Urinary bladder (tissue), 4 donors: ENCODE measurements around the gene TAF4. TPM values are rescaled to one million over a fixed set of nuclear protein-coding genes. Genes with fewer than 3 reads are reported as not detected.

ENCODE experiments used
- DNase-seq: peaks from one replicate; pipeline ENCODE4 v3.0.0-alpha.2; 2015; ENCODE audit errors: extremely low spot score
- H3K27ac ChIP-seq: one replicate; pipeline ENCODE4 v1.5.1; 2013; ENCODE audit warnings: low read depth, mild to moderate bottlenecking, moderate library complexity
- H3K36me3 ChIP-seq: one replicate; pipeline ENCODE4 v1.6.1; 2013; ENCODE audit warnings: mild to moderate bottlenecking, moderate library complexity; ENCODE audit not compliant: insufficient read depth
- H3K4me1 ChIP-seq: one replicate; pipeline ENCODE4 v1.6.1; 2013; ENCODE audit warnings: mild to moderate bottlenecking, moderate library complexity; ENCODE audit not compliant: insufficient read depth
- H3K4me3 ChIP-seq: one replicate; pipeline ENCODE4 v1.5.1; 2013; ENCODE audit warnings: low read depth, low read length
- WGBS: extraction: QIAGEN DNeasy Blood & Tissue Kit; methylation state at CpG from one replicate; pipeline ENCODE4 v1.1.7; 2013; 5-methylcytosine and 5-hydroxymethylcytosine counted together
- polyA plus RNA-seq: library from polyadenylated mRNA; stranded (reverse); fragments of 200-250 nt; gene quantifications from one replicate; pipeline ENCODE4 v1.2.3, GENCODE V29; 2013
- total RNA-seq: library from RNA; depleted of rRNA; stranded (reverse); fragments of >200 nt; gene quantifications from one replicate; pipeline ENCODE4 v1.2.3, GENCODE V29; 2014
- donor health status: healthy with polysubstance abuse.
- donor health status: healthy.

TAF4 gene
- total and polyA plus RNA-seq, 2 donors = 8.9 to 9.9 TPM

DNA sequence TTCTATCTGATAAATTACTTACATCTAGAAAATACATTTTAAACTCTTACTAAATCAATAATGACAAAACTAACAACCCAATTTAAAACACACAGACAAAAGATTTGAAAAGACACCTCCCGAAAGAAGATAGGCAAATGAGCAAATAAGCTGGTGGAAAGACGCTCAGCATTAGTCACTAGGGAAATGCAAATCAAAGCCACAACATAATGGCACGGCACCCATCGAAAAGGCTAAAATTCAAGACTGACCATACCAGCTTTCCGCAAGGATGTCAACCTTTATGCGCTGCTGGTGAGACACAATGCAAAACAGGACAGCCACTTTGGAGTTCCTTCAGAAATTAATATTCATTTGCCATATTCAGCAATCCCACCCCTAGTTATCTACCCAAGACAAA, 25.9 kb downstream of the TAF4 start:
- 94% methylated on average over 6 of the region's 6 CpGs for WGBS
- no peak overlapping the region for H3K27ac ChIP-seq
- no peak overlapping the region for H3K4me3 ChIP-seq
- DNase-seq = no peak
- H3K36me3 ChIP-seq = no peaks in the 10 kb centered on the region
- H3K4me1 ChIP-seq = no peaks in the 10 kb centered on the region

DNA sequence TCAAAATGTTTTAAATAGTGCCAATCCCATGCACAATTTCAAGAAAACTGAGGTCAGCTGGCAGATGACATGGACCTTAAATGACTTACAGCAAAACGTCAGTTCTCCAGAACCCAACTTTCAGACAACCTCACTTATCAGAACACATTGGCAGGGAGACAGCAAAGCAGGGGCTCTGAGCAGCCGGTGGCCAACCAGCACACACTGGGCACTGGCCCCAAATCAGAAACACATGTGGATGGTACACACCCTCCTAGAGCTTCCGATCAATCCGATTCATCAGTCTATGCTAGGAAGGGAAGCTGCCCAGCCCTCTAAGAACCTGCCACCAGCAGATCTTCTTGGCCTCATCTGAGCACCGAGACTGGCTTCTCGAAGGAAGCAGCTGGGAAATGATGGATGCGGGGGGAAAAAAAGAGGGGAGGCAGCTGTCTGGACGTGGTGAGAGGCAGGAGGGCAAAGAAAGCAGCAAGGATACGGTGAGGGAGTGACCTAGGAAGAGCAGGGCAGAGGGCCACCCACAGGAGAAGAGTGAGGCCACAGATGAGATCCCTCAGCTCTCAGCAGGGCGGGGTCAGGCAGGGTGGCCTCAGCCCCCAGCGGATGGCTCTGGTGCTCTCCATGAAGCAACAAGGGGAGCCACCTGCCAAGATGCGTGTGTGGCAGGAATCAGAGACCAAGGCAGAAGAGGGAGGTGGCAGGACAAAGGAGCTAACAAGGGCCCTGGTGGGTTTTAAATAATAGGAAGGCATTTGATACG, 32.9 kb downstream of the TAF4 start:
- no peak overlapping the region for H3K4me3 ChIP-seq
- H3K4me1 ChIP-seq = no peaks in the 10 kb centered on the region
- no peak for DNase-seq
- WGBS = 58% methylated on average over 13 of the region's 13 CpGs
- H3K27ac ChIP-seq = no peak overlapping the region
- H3K36me3 ChIP-seq = no peaks in the 10 kb centered on the region

DNA sequence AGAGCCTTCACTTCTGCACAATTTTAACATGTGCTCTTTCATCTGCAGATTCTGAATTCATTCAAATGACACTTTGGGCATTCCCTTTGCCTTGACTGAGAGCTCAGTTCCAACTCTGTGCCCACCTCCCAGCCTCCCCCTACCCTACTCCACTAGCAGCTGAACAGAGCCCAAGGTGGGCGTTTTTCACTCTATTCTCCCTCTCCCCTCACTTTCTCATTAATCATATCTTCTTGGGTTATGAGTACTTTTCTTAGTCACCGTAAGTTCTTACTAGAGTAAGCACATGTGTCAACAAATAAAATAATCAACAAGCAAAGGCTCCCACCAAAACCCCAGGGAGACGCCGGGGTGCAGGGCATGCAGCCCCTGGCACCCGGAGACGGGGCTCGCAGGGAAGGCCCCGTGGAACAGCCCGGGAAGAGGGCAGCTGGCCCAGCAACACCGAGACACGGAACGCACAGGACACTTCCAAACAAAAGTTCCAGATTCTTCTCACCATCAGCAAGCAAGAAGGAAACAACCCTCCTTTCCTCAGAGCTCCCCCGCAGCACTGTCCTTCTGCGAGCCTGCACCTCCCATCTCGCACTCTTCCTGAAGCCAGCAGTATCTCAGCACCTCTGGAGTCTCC, 34.1 kb downstream of the TAF4 start:
- 92% methylated on average over 15 of the region's 15 CpGs for WGBS
- no peak overlapping the region for H3K27ac ChIP-seq
- no peaks in the 10 kb centered on the region for H3K36me3 ChIP-seq
- no peak overlapping the region for H3K4me3 ChIP-seq
- H3K4me1 ChIP-seq = no peaks in the 10 kb centered on the region
- no peak for DNase-seq

DNA sequence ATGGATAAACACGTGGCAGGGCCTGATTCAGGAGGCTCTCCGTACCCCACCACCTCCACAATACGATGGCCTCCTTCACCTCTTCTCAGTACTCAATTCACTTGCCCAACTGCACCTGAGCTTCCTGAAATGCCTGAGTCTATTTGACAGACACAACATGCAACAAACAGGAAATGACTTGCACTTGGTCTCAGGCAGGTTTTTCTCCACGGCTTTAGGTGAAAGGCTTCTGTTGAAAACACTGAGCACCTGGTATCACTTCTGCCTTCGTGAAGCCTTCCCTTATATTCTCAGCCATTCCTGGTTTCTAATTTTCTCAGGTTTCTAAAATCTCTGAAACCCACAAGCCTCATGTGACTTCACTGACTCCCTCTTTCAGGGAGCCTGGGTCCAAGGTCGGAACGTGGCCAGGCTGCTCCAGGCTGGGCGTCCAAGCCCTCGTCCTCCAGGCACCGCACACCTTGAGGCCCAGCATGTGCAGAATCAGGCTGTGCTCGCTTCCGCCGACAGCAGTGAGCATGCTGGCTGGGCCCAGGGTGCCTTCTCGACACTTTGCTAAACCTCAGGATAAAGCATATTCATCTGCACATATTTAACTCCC, 34.7 kb downstream of the TAF4 start:
- Histone ChIP-seq H3K4me1 (no peaks in the 10 kb centered on the region), H3K4me3 (no peak overlapping the region), H3K36me3 (no peaks in the 10 kb centered on the region), H3K27ac (no peak overlapping the region)
- WGBS = 73% methylated on average over 14 of the region's 14 CpGs
- DNase-seq = no peak

DNA sequence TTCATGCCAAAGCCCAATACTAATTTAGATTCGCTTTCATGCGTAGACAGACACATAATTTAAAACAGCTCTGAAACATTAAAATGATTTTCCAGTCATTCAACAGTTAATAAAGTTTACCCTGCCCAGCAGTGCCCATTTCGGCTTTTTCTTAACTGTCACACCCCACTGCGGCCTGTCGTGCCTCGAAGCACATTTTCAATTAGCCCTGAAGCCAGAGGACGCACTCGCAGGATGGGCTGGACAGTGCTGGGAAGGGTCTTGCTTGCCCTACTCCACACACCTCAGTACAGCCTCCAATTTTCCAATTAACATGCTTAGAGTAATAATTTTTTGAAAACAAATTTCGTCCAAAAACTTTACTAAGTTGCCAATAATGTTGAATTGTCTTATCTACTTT, 35.3 kb downstream of the TAF4 start:
- Histone ChIP-seq H3K4me3 (no peak overlapping the region), H3K27ac (no peak overlapping the region), H3K36me3 (no peaks in the 10 kb centered on the region), H3K4me1 (no peaks in the 10 kb centered on the region)
- DNase-seq = no peak
- WGBS = 79% methylated on average over 9 of the region's 9 CpGs

DNA sequence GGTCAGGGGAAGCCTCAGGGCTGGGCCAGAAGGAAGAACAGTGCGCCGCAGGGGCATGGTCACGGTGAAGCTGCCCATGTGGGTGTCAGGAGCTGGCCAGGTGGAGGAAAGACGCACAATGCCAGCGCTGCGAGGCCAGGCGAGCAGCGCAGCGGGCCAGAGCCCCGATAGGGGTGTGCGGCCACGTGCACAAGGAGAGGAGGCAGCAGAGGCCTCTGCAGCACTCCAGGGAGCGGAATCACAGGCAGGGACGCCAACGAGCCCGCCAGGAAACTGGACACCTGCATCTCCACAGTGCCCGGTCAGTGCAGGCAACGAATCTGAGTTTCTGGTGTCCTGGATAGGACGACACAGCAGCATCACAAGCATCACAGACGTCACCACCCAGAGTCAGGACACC, 35.7 kb downstream of the TAF4 start:
- H3K27ac ChIP-seq = no peak overlapping the region
- no peaks in the 10 kb centered on the region for H3K36me3 ChIP-seq
- no peaks in the 10 kb centered on the region for H3K4me1 ChIP-seq
- no peak overlapping the region for H3K4me3 ChIP-seq
- DNase-seq = no peak
- 95% methylated on average over 20 of the region's 20 CpGs for WGBS

DNA sequence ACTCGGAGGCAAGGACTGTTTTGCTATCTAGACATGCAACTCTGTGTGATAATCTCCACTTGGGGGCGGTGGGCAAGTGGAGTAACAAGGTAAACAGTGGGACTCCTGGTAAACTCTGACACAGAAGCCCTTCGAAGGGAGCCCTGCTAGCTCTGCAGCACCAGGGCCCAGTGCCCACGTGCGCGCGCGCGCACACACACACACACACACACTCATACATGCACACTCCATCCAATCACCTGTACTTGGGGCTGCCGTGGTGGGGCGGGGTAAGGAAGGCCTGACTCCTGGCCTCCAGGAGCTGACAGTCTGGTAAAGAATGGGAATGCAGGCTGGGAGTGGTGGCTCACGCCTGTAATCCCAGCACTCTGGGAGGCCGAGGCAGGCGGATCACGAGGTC, 36.4 kb downstream of the TAF4 start:
- 87% methylated on average over 15 of the region's 15 CpGs for WGBS
- no peaks in the 10 kb centered on the region for H3K36me3 ChIP-seq
- H3K4me1 ChIP-seq = no peaks in the 10 kb centered on the region
- no peak overlapping the region for H3K4me3 ChIP-seq
- DNase-seq = no peak
- H3K27ac ChIP-seq = no peak overlapping the region

DNA sequence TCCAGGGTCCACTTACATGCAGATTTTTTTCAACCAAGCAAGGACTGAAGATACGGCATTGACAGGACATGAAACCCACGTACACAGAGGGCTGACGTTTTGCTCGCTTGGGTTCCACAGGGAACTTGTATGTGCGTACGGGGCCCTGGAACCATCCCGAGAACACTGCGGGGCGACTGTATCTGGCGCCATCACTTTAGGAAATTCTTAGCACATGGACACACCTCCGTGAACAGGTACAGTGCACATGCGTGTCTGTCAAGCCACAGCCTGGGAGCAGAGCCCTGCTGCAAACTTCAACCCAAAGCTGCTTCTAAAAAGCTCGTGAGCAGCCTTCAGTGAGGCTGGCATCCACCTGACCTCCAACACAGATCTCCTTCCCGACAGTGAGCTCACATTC, 37.3 kb downstream of the TAF4 start:
- 89% methylated on average over 14 of the region's 14 CpGs for WGBS
- DNase-seq = no peak
- no peaks in the 10 kb centered on the region for H3K4me1 ChIP-seq

DNA sequence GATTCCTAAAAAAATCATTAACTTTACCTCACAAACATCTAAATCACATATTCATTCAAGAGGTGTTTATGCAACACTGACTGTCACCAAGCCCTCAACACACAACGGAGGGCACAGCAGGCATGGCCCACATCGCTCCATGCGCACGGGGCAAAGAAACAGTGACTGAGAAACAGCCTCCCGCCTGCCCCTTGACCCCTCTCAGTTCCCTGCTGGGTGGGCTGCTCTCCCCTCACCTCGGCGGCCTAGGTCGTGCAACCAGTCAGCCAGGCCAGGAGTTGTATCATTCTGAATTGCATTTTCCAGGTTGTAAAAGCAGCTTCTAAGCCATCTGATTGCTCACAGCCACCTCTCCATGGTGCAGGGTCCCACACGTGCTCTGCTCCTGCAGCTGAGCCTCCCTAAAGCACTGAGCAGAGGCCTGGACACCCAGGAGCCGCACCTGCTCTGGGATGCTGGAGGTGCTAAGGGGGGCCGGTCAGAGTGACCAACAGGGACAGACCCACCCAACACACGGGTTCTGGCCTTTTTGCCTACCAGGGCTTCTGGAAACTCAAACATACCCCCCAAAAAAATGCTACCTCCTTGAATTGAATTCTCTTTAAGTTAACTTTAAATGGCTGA, 37.9 kb downstream of the TAF4 start:
- H3K27ac ChIP-seq = no peak overlapping the region
- DNase-seq = no peak
- H3K4me3 ChIP-seq = no peak overlapping the region
- H3K36me3 ChIP-seq = no peaks in the 10 kb centered on the region
- WGBS = 86% methylated on average over 12 of the region's 12 CpGs
- no peaks in the 10 kb centered on the region for H3K4me1 ChIP-seq

More for the DNA sequence above, 37.3 kb downstream of the TAF4 start:
- Histone ChIP-seq H3K27ac (no peak overlapping the region), H3K36me3 (no peaks in the 10 kb centered on the region), H3K4me3 (no peak overlapping the region)

DNA sequence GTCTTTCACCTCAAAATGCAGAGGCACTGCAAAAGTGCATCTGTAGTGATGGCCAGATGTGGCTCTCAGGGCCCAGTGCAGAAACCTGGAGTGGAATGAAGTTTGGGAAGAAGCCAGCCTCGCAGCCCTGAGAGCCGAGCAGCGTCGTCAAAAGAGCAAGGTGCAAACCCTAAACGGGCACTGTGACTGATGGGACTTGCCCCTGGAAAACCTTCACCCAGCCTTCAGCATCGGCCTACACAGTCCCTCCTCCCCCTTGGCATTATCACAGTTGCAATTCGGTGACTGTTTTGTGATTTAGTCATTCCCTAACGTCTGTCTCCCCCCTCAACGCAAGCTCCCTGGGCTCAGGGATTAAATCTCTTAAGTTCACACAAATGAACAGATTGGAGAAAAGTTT, 38.6 kb downstream of the TAF4 start:
- Histone ChIP-seq H3K4me3 (no peak overlapping the region), H3K4me1 (no peaks in the 10 kb centered on the region), H3K27ac (no peak overlapping the region), H3K36me3 (no peaks in the 10 kb centered on the region)
- WGBS = 56% methylated on average over 9 of the region's 9 CpGs
- no peak for DNase-seq

DNA sequence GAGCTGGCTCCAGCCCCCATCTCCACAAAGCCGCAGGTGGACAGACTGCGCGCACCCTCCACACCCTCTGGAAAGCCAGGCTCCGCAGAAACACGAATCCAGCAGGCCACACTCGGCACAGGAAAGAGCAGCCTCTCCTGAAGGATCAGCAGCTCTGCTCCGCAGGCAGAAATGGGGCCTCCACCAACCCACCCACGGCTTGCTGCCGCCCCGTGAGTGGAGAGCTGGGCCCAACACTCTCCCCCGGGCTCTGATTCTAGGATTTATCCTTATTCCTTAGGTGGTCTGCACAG, 39.2 kb downstream of the TAF4 start:
- DNase-seq = no peak
- no peaks in the 10 kb centered on the region for H3K36me3 ChIP-seq
- no peak overlapping the region for H3K4me3 ChIP-seq
- H3K4me1 ChIP-seq = no peaks in the 10 kb centered on the region
- WGBS = 79% methylated on average over 11 of the region's 11 CpGs
- H3K27ac ChIP-seq = no peak overlapping the region

DNA sequence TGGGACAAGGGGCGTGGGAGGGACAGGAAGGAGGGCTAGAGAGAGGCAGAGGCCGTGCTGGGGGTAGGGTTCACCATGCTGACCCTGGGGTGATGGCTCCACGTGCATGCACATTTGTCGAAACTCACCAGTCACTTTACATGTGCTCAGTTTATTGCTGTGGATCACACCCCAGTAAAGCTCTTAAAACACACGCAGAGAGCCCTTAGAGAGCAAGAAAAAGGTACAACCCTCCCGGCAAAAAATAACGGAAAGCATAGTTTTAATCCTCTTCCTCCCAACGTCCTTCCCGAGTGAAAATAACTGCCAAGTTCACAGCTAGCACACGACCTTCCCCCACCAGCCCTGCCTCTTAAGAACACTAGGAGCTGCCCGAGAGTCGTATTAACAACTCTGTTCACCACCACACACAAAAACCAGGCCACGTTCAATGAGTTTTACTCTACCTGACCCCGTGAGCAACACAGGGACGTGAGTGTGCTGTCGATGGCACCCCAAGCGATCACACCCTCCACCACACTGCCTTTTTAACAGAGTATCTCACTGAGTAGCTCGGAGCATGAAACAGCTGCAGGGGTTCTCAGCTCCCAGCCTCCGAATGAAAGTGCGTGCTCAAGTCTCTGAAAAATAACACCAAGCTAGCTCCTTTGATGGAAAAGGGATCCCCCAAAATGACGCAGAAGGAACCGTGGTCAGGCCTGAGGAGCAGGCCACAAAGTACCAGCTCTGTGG, 39.7 kb downstream of the TAF4 start:
- WGBS = 29% methylated on average over 22 of the region's 22 CpGs
- no peak overlapping the region for H3K27ac ChIP-seq
- H3K36me3 ChIP-seq = no peaks in the 10 kb centered on the region
- no peak for DNase-seq
- H3K4me1 ChIP-seq = no peaks in the 10 kb centered on the region
- H3K4me3 ChIP-seq = no peak overlapping the region

DNA sequence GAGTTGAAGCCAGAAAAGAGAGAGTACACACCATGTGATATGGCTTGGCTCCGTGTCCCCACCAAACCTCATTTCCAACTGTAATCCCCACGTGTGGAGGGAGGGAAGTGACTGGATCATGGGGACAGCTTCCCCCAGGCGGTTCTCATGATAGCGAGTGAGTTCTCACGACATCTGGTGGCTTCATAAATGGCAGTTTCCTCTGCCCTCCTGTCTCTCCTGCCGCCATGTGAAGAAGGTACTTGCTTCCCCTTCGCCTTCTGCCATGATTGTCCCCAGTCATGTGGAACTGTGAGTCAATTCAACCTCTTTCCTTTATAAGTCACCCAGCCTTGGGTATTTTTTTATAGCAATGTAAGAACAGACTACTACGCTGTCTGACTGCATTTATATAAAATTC, 40.3 kb downstream of the TAF4 start:
- Histone ChIP-seq H3K4me1 (no peaks in the 10 kb centered on the region), H3K36me3 (no peaks in the 10 kb centered on the region), H3K27ac (no peak overlapping the region), H3K4me3 (no peak overlapping the region)
- WGBS = 57% methylated on average over 8 of the region's 8 CpGs
- DNase-seq = no peak
